CD4-positive, alpha-beta memory T cell (primary cell): ENCODE measurements around the gene STRA6. TPM values are rescaled to one million over a fixed set of nuclear protein-coding genes. Genes with fewer than 3 reads are reported as not detected.
A peak's percentile ranks its signal among the peaks of the same experiment; 100 is the strongest.

ENCODE experiments used
- CTCF ChIA-PET: fragments of 350-600 bp; sonication (Branson Sonifier 250); formaldehyde crosslinking; loops from one replicate; lab custom pipeline; 2021; ENCODE audit warnings: inconsistent platforms; ENCODE audit not compliant: partially characterized antibody; lab: Charles Lee
- POLR2A ChIA-PET: fragments of 350-600 bp; sonication (Branson Sonifier 250); formaldehyde crosslinking; loops from one replicate; lab custom pipeline; 2021; ENCODE audit not compliant: partially characterized antibody; lab: Charles Lee
- DNase-seq, 5 donors: peaks; one replicate each; pipeline versions ENCODE4 v3.0.0 to v3.0.0-alpha.2; 2020 to 2022; ENCODE audit warnings: mixed read lengths in 1 of 5
- H3K27ac ChIP-seq: one replicate; pipeline ENCODE4 v1.7.0; 2013; ENCODE audit warnings: low read depth, low read length
- H3K27me3 ChIP-seq: 2 replicates; pipeline ENCODE4 v1.7.0; 2013; ENCODE audit warnings: mild to moderate bottlenecking, low read length, moderate library complexity; ENCODE audit not compliant: insufficient read depth
- H3K36me3 ChIP-seq: 2 replicates; pipeline ENCODE4 v1.7.0; 2013; ENCODE audit warnings: mild to moderate bottlenecking, low read length, moderate library complexity; ENCODE audit not compliant: insufficient read depth
- H3K4me1 ChIP-seq: 2 replicates; pipeline ENCODE4 v1.7.0; 2013; ENCODE audit warnings: mild to moderate bottlenecking, low read length, moderate library complexity; ENCODE audit not compliant: insufficient read depth
- H3K4me3 ChIP-seq, 2 donors: one replicate each; pipeline ENCODE4 v1.7.0; 2013; ENCODE audit warnings: low read length in 2 of 2, mild to moderate bottlenecking in 1 of 2
- H3K9me3 ChIP-seq, 2 donors: one replicate each; pipeline ENCODE4 v1.7.0; 2013; ENCODE audit warnings: low read length in 2 of 2, control low read depth in 1 of 2; ENCODE audit not compliant: control insufficient read depth in 1 of 2
- H3K27ac Mint-ChIP-seq, 7 donors: one replicate each; pipeline ENCODE4 v1.8.0; 2020 to 2021; ENCODE audit warnings: mixed read lengths in 7 of 7, mild to moderate bottlenecking in 6 of 7, inconsistent platforms in 3 of 7, moderate library complexity in 3 of 7
- H3K27me3 Mint-ChIP-seq, 2 donors: one replicate each; pipeline ENCODE4 v1.8.0; 2020 to 2021; ENCODE audit warnings: mixed read lengths in 2 of 2
- H3K36me3 Mint-ChIP-seq, 2 donors: one replicate each; pipeline ENCODE4 v1.8.0; 2020 to 2021; ENCODE audit warnings: mixed read lengths in 2 of 2, inconsistent platforms in 1 of 2, mild to moderate bottlenecking in 1 of 2
- H3K4me1 Mint-ChIP-seq, 4 donors: one replicate each; pipeline ENCODE4 v1.8.0; 2020 to 2021; ENCODE audit warnings: mixed read lengths in 4 of 4, mild to moderate bottlenecking in 1 of 4
- H3K4me3 Mint-ChIP-seq, 8 donors: one replicate each; pipeline ENCODE4 v1.8.0; 2020 to 2021; ENCODE audit warnings: mixed read lengths in 8 of 8, mild to moderate bottlenecking in 7 of 8, moderate library complexity in 6 of 8, inconsistent platforms in 3 of 8
- H3K9me3 Mint-ChIP-seq, 8 donors: one replicate each; pipeline ENCODE4 v1.8.0; 2020 to 2021; ENCODE audit warnings: mixed read lengths in 8 of 8, mild to moderate bottlenecking in 5 of 8, inconsistent platforms in 3 of 8, moderate library complexity in 1 of 8
- intact Hi-C: fragments of 100-400 bp; cut with micrococcal nuclease; formaldehyde crosslinking; loops from one replicate; pipeline ENCODE4 v1.15.1; 2023
- polyA plus RNA-seq, 2 donors: library from polyadenylated mRNA; unstranded; fragments of 300-500 nt; fragmentation: Illumina TruSeq; gene quantifications; one replicate each; pipeline ENCODE4 v1.2.3, GENCODE V29; 2021
- total RNA-seq, 2 experiments: library from RNA; stranded (reverse); gene quantifications; one replicate each; pipeline ENCODE4 v1.2.3, GENCODE V29; 2021

STRA6 gene
- total and polyA plus RNA-seq, 4 experiments from 2014 or later, result not detected

DNA sequence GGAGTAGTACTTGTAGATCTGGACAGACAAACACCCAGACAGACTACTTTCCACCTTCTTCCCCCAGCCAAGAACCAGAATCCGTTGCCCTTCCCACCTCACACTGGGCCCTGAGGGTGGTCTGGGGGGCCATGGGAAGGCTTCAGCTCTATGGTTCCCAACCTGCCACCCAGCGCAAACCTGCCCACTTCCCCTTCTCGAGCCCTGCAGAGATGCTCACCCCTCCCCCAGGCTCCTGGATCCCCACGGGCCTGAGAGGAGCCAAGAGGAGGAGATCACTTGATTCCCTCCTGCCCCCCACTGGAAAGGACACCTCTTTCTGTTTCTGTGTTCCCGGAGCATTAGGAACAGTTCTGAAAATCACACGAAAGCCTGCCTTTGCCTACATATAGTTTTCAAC, 8.7 kb downstream of the STRA6 start:
- H3K4me1 ChIP-seq, result no peaks in the 10 kb centered on the region
- ChIA-PET POLR2A (no interaction called here), CTCF (no interaction called here)
- H3K36me3 ChIP-seq, result no peaks in the 10 kb centered on the region
- no peaks in the 10 kb centered on the region for H3K9me3 ChIP-seq
- Mint-ChIP-seq H3K4me1 (no peaks in the 10 kb centered on the region), H3K36me3 (no peaks in the 10 kb centered on the region), H3K9me3 (no peaks in the 10 kb centered on the region), H3K4me3 (no peak overlapping the region), H3K27ac (no peak overlapping the region), H3K27me3 (peaks cover 3 to 7% of the 10 kb centered on the region in 2 donors)
- H3K4me3 ChIP-seq, result no peak overlapping the region
- H3K27ac ChIP-seq, result no peak overlapping the region
- intact Hi-C loops, result no loop called here
- no peak for DNase-seq
- H3K27me3 ChIP-seq, result no peaks in the 10 kb centered on the region

DNA sequence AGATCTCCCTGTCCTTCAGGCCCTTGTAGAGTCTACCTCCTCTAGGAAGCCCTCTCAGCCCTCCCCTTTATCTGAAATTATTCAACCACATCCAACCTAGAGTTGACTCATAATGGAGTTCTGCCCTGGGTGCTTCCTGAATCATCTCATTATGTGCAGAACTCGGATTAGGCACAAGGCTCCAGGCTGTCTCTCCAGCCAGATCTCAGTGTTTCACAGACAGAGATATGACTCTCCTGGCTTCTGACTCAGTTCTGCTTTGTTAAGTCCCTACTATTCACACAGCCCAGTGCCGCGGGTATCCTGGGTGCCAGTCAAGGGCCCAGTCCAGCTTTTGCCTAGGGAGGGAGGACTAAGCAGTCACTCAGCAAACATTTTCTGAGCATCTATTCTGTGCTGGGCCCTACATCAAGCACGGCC, 9.3 kb downstream of the STRA6 start:
- H3K4me1 Mint-ChIP-seq, result no peaks in the 10 kb centered on the region
- no peak for DNase-seq
- Histone ChIP-seq H3K9me3 (no peaks in the 10 kb centered on the region), H3K4me1 (no peaks in the 10 kb centered on the region), H3K36me3 (no peaks in the 10 kb centered on the region), H3K27me3 (no peaks in the 10 kb centered on the region), H3K27ac (no peak overlapping the region), H3K4me3 (no peak overlapping the region)
- no peaks in the 10 kb centered on the region for H3K9me3 Mint-ChIP-seq
- POLR2A ChIA-PET, result no interaction called here
- no peak overlapping the region for H3K4me3 Mint-ChIP-seq
- CTCF ChIA-PET, result no interaction called here
- H3K36me3 Mint-ChIP-seq, result no peaks in the 10 kb centered on the region
- no peak overlapping the region for H3K27ac Mint-ChIP-seq
- intact Hi-C loops, result no loop called here
- peaks cover 3 to 7% of the 10 kb centered on the region in 2 donors for H3K27me3 Mint-ChIP-seq

DNA sequence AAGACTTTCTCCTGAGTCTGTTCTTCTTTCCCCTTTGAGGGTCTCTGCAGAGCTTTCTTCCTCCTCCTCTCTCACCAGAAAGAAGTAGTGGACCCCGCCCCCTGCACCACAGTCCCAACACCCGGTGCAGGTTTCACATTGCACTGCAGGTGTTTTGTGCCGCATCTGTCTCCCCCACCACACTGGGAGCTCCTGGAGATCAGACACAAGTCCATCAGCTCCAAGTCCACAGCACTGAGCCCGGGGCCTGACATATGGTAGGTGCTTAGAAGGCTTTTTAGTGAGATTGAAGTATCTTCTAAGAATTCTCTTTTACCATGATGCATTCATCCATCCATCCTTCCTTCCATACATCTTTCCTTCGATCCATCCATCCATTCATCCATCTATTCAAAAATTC, 9.8 kb downstream of the STRA6 start:
- intact Hi-C loops, result no loop called here
- DNase-seq, result no peak
- Histone ChIP-seq H3K4me3 (no peak overlapping the region), H3K9me3 (no peaks in the 10 kb centered on the region), H3K27ac (no peak overlapping the region), H3K36me3 (no peaks in the 10 kb centered on the region), H3K27me3 (no peaks in the 10 kb centered on the region), H3K4me1 (no peaks in the 10 kb centered on the region)
- peak overlapping the region in 1 of 7 donors; percentile 72 for H3K27ac Mint-ChIP-seq
- H3K27me3 Mint-ChIP-seq, result peaks cover 3 to 7% of the 10 kb centered on the region in 2 donors
- no peaks in the 10 kb centered on the region for H3K9me3 Mint-ChIP-seq
- no peak overlapping the region for H3K4me3 Mint-ChIP-seq
- no peaks in the 10 kb centered on the region for H3K36me3 Mint-ChIP-seq
- ChIA-PET CTCF (no interaction called here), POLR2A (no interaction called here)
- H3K4me1 Mint-ChIP-seq, result no peaks in the 10 kb centered on the region

DNA sequence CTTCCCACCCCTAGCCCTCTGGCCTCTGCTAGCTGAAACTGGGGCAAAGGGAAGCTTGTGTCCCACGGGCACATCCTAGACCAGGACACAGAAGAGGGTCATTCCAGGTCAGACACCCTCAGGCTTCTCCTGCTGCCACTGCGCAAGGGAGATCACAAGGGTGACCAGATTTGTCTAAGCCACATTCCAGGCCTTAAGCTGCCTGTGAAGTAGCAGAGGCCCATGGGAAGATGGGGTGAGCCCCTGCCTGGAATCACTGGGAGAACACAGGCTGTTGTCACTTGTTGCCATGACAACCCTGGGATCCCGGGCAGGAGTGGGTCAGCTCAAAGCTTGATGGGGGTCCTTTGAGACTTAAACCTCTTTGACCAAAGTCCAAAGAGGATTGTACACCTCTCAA, 10.8 kb downstream of the STRA6 start:
- POLR2A ChIA-PET, result no interaction called here
- CTCF ChIA-PET, result interaction anchor here (1.2 kb wide), 1 partner anchor 116 kb away, joined by 3 read pairs; no protein-coding TSS in a partner anchor
- Histone ChIP-seq H3K4me3 (no peak overlapping the region), H3K9me3 (no peaks in the 10 kb centered on the region), H3K36me3 (no peaks in the 10 kb centered on the region), H3K27me3 (no peaks in the 10 kb centered on the region), H3K4me1 (no peaks in the 10 kb centered on the region), H3K27ac (no peak overlapping the region)
- H3K27ac Mint-ChIP-seq, result no peak overlapping the region
- peaks cover 3 to 7% of the 10 kb centered on the region in 2 donors for H3K27me3 Mint-ChIP-seq
- DNase-seq, result no peak
- no peak overlapping the region for H3K4me3 Mint-ChIP-seq
- H3K4me1 Mint-ChIP-seq, result no peaks in the 10 kb centered on the region
- intact Hi-C loops, result no loop called here
- H3K36me3 Mint-ChIP-seq, result no peaks in the 10 kb centered on the region
- no peaks in the 10 kb centered on the region for H3K9me3 Mint-ChIP-seq

DNA sequence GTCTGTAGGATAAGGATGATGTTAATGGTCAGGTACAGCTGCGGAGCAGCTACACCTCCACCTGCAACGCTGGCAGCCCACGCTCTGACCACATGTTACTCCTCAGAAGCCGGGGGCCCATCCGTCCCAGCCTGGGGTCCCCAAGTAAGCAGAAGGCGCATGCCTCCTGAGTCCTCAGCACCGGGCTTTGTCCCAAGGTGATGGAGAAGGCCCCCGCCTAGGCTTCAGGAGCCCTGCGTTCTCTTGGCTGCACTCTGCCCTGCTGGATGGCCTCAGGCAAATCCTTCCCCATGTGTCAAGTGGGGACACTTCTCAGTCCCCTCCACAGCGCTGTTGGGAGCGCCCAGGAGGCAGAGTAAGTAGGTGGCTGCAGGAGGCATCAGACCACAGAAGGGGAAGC, 14.4 kb downstream of the STRA6 start:
- no peaks in the 10 kb centered on the region for H3K4me1 ChIP-seq
- intact Hi-C loops, result no loop called here
- no peaks in the 10 kb centered on the region for H3K4me1 Mint-ChIP-seq
- POLR2A ChIA-PET, result no interaction called here
- DNase-seq, result no peak
- H3K4me3 ChIP-seq, result no peak overlapping the region
- H3K36me3 ChIP-seq, result no peaks in the 10 kb centered on the region
- H3K27me3 Mint-ChIP-seq, result peaks cover 1 to 3% of the 10 kb centered on the region in 2 donors
- H3K27ac Mint-ChIP-seq, result no peak overlapping the region
- H3K9me3 ChIP-seq, result no peaks in the 10 kb centered on the region
- no peaks in the 10 kb centered on the region for H3K27me3 ChIP-seq
- H3K27ac ChIP-seq, result no peak overlapping the region
- H3K9me3 Mint-ChIP-seq, result no peaks in the 10 kb centered on the region
- H3K36me3 Mint-ChIP-seq, result no peaks in the 10 kb centered on the region
- CTCF ChIA-PET, result no interaction called here
- no peak overlapping the region for H3K4me3 Mint-ChIP-seq

DNA sequence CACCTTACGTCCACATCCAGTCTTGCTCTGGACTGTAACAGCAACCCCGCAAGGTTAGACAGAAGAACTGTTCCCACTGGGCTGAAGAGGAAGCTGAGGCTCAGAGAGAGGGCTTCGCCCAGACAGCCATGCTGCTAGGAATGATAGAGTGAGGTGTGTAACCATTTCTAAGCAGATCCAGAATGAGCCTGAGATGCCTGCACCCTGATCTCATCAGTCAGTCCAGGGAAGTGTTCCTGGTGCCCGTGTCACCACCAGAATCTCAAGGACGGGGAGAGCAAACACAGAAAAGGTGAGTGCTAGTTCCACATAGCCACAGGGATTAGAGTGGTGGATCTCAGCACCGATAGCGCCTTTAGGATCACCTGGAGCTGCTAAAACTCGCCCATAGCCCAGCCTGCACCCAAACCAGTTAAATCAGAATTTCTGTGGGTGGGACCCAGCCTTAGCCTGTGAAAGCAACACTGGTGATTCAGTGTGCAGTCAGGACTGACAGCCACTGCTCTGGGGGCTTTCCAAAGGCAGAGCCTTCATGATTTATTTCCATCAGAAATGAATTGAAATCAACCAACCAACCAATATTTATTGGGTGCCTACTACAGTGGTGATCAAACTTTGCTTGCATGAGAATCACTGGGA, 16.8 kb downstream of the STRA6 start:
- Histone ChIP-seq H3K4me3 (no peak overlapping the region), H3K9me3 (no peaks in the 10 kb centered on the region), H3K27me3 (no peaks in the 10 kb centered on the region), H3K36me3 (no peaks in the 10 kb centered on the region), H3K27ac (no peak overlapping the region), H3K4me1 (no peaks in the 10 kb centered on the region)
- H3K9me3 Mint-ChIP-seq, result no peaks in the 10 kb centered on the region
- H3K27ac Mint-ChIP-seq, result no peak overlapping the region
- H3K36me3 Mint-ChIP-seq, result no peaks in the 10 kb centered on the region
- H3K27me3 Mint-ChIP-seq, result peaks cover 0 to 1% of the 10 kb centered on the region in 2 donors
- DNase-seq, result no peak
- POLR2A ChIA-PET, result no interaction called here
- intact Hi-C loops, result no loop called here
- CTCF ChIA-PET, result no interaction called here
- no peak overlapping the region for H3K4me3 Mint-ChIP-seq
- H3K4me1 Mint-ChIP-seq, result no peaks in the 10 kb centered on the region

DNA sequence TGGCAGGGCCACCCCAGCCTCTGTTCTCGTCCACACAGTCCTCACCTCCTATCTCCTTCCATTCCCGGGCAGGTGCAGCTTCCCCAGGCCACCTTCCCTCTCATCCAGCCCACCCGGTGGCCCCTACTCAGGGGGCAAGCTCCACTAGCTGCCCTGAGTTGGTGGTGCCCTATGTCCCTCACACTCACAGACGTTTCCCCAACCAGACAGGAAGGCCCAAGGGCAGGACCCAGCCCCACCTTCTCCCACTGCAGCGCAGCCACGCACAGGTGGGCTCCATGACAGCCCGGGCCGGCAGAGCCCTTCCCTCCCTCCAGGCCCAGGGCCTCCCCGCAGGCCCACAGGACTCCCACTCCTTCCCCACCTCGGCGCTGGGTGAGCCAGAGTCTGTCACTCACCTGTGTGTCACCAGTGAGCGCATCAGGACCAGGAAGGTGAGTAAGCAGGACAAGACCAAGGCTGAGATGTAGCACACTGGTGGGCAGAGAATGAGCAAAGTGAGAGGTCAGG, 17.9 kb downstream of the STRA6 start:
- no peaks in the 10 kb centered on the region for H3K4me1 Mint-ChIP-seq

More for the DNA sequence above, 17.9 kb downstream of the STRA6 start:
- DNase-seq, result no peak
- Histone ChIP-seq H3K4me3 (no peak overlapping the region), H3K9me3 (no peaks in the 10 kb centered on the region), H3K36me3 (no peaks in the 10 kb centered on the region), H3K27me3 (no peaks in the 10 kb centered on the region), H3K4me1 (no peaks in the 10 kb centered on the region), H3K27ac (no peak overlapping the region)
- Mint-ChIP-seq H3K36me3 (no peaks in the 10 kb centered on the region), H3K9me3 (no peaks in the 10 kb centered on the region), H3K27me3 (peaks cover 0 to 1% of the 10 kb centered on the region in 2 donors), H3K27ac (no peak overlapping the region), H3K4me3 (no peak overlapping the region)
- intact Hi-C loops, result no loop called here
- CTCF ChIA-PET, result no interaction called here
- POLR2A ChIA-PET, result no interaction called here
